Upper lobe of left lung (tissue), 4 donors: ENCODE results near the gene ANXA1.

ENCODE experiments used
- CTCF ChIP-seq, 6 experiments: fragments of 450-650 bp in 4 of 6; fragments of 200-600 bp in 2 of 6; sonication (generic) in 2 of 6; IDR thresholded peaks; one replicate each; pipeline ENCODE4 v1.5.1; 2016 to 2019; ENCODE audit warnings: antibody characterized with exemption in 6 of 6
- POLR2AphosphoS5 ChIP-seq, 2 donors: sonication (generic); formaldehyde crosslinking; IDR thresholded peaks; one replicate each; pipeline ENCODE4 v1.5.1; 2017; ENCODE audit warnings: antibody characterized with exemption in 2 of 2

- no peak for TF ChIP-seq CTCF (IDR thresholded peaks at IDR 0.05)
- no peak for TF ChIP-seq POLR2AphosphoS5 (IDR thresholded peaks at IDR 0.05)
These were observed 34.8 kb upstream of the ANXA1 start for GRCh38 chr9:73116880-73117279.
